Measurements from ENCODE around the gene EPC1. TPM values are rescaled to one million over a fixed set of nuclear protein-coding genes. Genes with fewer than 3 reads are reported as not detected.

EPC1 gene
- total and polyA plus RNA-seq, 5 experiments from 2014 or later = 36.9 to 131 (median 48.5) TPM

- DNase-seq = no peak
- no peak for ATAC-seq
- POLR2A ChIA-PET = interaction anchor here (0.9 to 2.6 kb wide), 2 partner anchors 8 to 30 kb away, joined by 3 to 18 read pairs; no protein-coding TSS in a partner anchor
- Mint-ChIP-seq H3K4me1 (peaks cover 33 to 79% (median 72%) of the 10 kb centered on the region in 4 donors), H3K27me3 (peaks cover 0 to 1% (median 0%) of the 10 kb centered on the region in 5 donors), H3K9me3 (no peaks in the 10 kb centered on the region), H3K27ac (peak overlapping the region in 5 of 10 donors; percentile 1 to 99 (median 15)), H3K4me3 (peak overlapping the region in 4 of 10 donors; percentile 10 to 85 (median 18)), H3K36me3 (peaks cover 0 to 10% (median 0%) of the 10 kb centered on the region in 3 donors)
These were observed 2.2 kb upstream of the EPC1 start for GRCh38 chr10:32349199-32349585.

DNA sequence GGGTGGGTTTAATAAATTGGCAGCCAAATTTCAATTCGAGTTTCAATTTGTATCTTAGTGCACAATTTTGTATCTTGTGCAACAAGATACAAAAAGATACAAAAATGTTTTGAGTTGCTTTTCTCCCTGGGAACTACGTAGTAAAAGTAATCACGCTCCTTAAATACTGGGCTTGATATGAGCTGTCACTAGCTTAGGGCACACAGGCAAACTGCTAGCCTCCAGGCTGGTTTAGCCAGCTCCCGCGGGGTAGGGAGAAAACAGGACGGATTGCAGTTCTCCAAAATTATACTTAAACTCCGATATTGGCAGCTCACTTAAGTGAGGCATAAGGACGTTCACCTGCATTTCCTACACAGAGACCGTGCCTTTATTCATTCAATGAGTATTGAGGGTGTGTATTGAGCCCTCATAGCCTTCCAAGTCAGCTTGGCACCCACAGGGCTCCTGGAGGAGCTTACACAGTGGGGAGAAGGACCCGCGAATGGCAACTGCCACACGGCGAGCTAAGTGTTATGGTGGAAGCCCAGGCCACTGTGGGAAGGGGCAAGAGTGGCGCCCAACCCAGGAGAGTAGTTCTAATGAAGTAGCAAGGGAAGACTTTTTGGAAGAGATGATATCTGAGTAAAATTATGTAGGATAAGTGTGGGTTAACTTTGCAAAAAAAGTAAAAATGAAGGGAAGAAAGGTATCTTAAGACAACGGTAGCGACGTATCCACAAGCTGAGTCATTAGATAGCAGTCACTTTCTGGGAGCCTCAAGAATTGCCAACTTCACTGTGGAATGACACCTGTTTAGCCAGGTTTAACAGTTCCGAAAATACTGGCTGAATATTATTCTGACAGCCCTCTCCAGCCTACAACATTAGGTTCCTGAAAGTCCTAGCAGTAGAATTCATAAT is 1.6 kb upstream of the EPC1 start:
- no peak for ATAC-seq
- POLR2A ChIA-PET = interaction anchor here (0.5 to 2.6 kb wide), 8 partner anchors 9 to 158 kb away, joined by 3 to 18 read pairs (median 3); partner anchors contain the start of gene CCDC7
- DNase-seq = no peak

DNA sequence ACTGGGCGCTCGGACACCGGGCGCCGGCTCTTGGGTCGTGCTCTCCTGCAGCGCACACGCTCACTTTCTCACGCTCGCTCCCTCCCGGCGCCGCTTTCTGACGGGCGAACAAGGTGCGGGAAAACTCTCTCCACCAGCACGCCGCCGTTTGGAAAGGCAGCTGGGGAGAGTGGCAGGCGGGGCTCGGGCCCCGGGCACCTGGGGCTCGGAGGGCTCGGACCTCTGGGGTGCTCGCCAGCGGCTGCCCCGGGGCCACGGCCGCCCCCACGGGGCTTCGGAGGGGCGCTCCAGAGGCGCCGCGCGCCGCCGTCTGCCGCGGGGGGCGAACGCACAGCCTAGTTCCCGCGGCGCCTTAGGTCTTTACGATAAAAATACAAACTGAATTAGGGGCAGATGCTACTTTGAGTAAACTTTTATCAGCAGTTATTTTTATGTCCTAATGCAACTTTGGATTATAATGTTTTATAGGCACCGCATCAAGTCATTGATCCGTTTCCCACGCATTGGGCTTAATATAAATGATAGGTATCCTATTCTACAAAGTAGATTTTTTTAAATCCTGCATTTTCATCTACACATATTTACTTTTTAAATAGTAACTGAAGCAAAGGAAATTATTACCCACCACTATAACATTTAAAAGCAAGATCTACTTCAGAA is 535 bp upstream of the EPC1 start:
- peaks cover 0 to 1% (median 0%) of the 10 kb centered on the region in 5 donors for H3K27me3 Mint-ChIP-seq
- POLR2A ChIA-PET = interaction anchor here (0.6 to 2.6 kb wide), 8 partner anchors 9 to 98 kb away, joined by 3 to 18 read pairs (median 3); partner anchors contain the start of gene CCDC7
- peaks cover 0 to 21% (median 0%) of the 10 kb centered on the region in 3 donors for H3K36me3 Mint-ChIP-seq
- DNase-seq (peak in 1 of 10 donors; percentile 35), ATAC-seq (peak; percentile 7 to 19)
- H3K4me3 Mint-ChIP-seq = peak overlapping the region; percentile 57 to 95 (median 78)
- H3K9me3 Mint-ChIP-seq = no peaks in the 10 kb centered on the region
- H3K4me1 Mint-ChIP-seq = peaks cover 23 to 74% (median 65%) of the 10 kb centered on the region in 4 donors
- H3K27ac Mint-ChIP-seq = peak overlapping the region; percentile 20 to 99 (median 87)

More for the DNA sequence above, 1.6 kb upstream of the EPC1 start:
- Mint-ChIP-seq H3K4me1 (peaks cover 31 to 79% (median 72%) of the 10 kb centered on the region in 4 donors), H3K27me3 (peaks cover 0 to 1% (median 0%) of the 10 kb centered on the region in 5 donors), H3K9me3 (no peaks in the 10 kb centered on the region), H3K27ac (peak overlapping the region; percentile 15 to 99 (median 68)), H3K36me3 (peaks cover 0 to 14% (median 0%) of the 10 kb centered on the region in 3 donors), H3K4me3 (peak overlapping the region; percentile 51 to 95 (median 73))

- peak; percentile 93 to 99 (median 96) for DNase-seq
- H3K4me1 Mint-ChIP-seq = peaks cover 23 to 81% (median 71%) of the 10 kb centered on the region in 4 donors
- peaks cover 0 to 24% (median 0%) of the 10 kb centered on the region in 3 donors for H3K36me3 Mint-ChIP-seq
- POLR2A ChIA-PET = interaction anchor here (0.6 to 1.9 kb wide), 17 partner anchors 9 to 610 kb away, joined by 3 to 23 read pairs (median 5); partner anchors contain the start of genes CCDC7 and KIF5B
- H3K27ac Mint-ChIP-seq = peak overlapping the region; percentile 98 to 100 (median 100)
- ATAC-seq = peak; percentile 79 to 83
- H3K27me3 Mint-ChIP-seq = peaks cover 0 to 1% (median 0%) of the 10 kb centered on the region in 5 donors
- H3K9me3 Mint-ChIP-seq = no peaks in the 10 kb centered on the region
- peak overlapping the region; percentile 92 to 97 (median 95) for H3K4me3 Mint-ChIP-seq
These were observed 816 bp downstream of the EPC1 start for GRCh38 chr10:32346134-32346550.

DNA sequence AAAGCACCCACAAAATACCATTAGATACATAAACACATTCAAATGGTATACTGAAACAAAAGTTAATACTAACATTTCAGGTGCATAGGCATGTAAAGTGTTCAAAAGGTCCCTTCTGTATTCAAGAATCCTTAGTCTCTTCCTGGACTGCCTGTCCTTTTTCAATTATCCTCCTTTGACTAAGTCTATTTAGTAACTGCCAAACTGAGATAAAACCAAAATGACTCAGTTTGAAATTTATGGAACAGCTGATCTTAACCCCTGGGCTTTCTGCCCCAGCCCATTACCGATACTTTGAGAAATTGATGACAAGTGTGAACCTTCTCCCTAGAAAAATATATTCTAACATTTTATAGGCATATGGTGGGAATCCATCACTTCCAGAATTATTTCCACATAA is 5.4 kb downstream of the EPC1 start:
- no peak for ATAC-seq
- H3K9me3 Mint-ChIP-seq = no peaks in the 10 kb centered on the region
- H3K27me3 Mint-ChIP-seq = peaks cover 0 to 1% (median 0%) of the 10 kb centered on the region in 5 donors
- H3K4me3 Mint-ChIP-seq = peak overlapping the region in 9 of 10 donors; percentile 46 to 67 (median 54)
- no peak for DNase-seq
- H3K4me1 Mint-ChIP-seq = peaks cover 22 to 89% (median 82%) of the 10 kb centered on the region in 4 donors
- peaks cover 0 to 44% (median 0%) of the 10 kb centered on the region in 3 donors for H3K36me3 Mint-ChIP-seq
- POLR2A ChIA-PET = no interaction called here
- peak overlapping the region in 4 of 10 donors; percentile 13 to 74 (median 54) for H3K27ac Mint-ChIP-seq

DNA sequence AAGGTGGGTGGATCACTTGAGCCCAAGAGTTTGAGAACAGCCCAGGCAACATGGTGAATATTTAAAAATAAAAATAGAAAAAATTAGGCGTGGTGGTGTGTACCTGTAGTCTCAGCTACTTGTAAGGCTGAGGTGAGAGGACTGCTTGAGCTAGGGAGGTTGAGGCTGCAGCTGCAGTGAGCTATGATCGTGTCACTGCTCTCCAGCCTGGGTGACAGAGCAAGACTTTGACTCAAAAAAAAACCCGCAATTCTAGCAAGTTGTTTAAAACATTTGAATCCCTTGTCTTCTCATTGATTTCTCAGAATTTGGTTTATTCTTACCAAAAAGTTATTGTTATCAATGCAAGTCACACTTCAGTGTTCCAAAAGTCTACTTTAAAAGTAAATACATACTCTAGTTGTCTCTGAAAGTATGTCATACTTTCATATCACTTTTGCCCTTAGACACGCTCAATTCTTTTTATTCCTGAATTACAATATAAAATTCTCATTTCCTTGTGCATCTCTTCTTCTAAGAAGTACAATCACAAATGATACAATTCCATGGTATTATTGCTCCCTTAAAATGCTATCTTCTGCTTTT is 6.3 kb downstream of the EPC1 start:
- Mint-ChIP-seq H3K36me3 (peaks cover 0 to 49% (median 0%) of the 10 kb centered on the region in 3 donors), H3K4me1 (peaks cover 28 to 95% (median 88%) of the 10 kb centered on the region in 4 donors), H3K4me3 (peak overlapping the region; percentile 33 to 67 (median 52)), H3K9me3 (no peaks in the 10 kb centered on the region), H3K27ac (peak overlapping the region in 6 of 10 donors; percentile 8 to 42 (median 14)), H3K27me3 (no peaks in the 10 kb centered on the region)
- no peak for ATAC-seq
- no peak for DNase-seq
- POLR2A ChIA-PET = no interaction called here

DNA sequence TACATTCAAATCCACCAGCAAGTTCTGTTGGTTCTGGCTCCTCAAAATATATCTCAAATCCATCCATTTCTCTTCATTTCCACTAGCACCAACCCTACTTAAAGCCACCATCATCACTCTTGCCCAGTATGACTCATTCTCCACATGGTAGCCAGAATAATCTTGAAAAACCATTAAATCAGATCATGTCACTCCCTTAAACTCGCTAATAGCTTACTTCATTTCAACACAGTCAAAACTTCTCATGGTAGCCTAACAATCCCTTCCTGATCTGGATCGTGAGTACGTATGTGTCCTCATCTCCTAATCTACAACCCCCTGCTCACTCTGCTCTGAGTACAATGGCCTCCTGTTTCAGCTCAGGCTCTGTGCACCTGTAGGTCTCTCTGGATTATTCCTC is 8.7 kb downstream of the EPC1 start:
- H3K4me3 Mint-ChIP-seq = peak overlapping the region; percentile 13 to 77 (median 56)

DNA sequence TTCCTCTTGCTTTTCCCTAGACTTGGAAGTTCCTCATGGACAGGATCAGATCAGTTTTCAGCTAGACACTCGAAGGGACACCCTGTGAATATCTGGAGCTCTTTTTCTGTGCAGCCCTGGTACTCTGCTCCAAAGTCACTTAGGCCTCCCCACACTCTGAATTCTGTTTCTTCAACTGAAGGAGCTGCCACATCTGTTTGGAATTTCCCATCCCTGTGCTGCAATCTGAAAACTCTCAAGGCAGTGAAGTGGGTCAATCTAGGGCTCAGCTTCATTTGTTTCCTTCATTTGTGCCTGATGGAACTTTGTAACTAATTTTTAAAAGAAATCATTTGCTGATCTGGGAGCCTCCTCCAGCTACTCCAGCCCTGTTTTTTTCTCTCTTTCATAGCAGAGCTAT is 9.6 kb downstream of the EPC1 start:
- POLR2A ChIA-PET = interaction anchor here (2.5 kb wide), 1 partner anchor 9 kb away, joined by 9 read pairs; no protein-coding TSS in a partner anchor
- Mint-ChIP-seq H3K27me3 (no peaks in the 10 kb centered on the region), H3K9me3 (no peaks in the 10 kb centered on the region), H3K27ac (peak overlapping the region; percentile 33 to 81 (median 58)), H3K4me1 (peaks cover 44 to 100% (median 97%) of the 10 kb centered on the region in 4 donors), H3K36me3 (peaks cover 0 to 50% (median 7%) of the 10 kb centered on the region in 3 donors), H3K4me3 (peak overlapping the region in 9 of 10 donors; percentile 21 to 77 (median 47))
- ATAC-seq = no peak
- DNase-seq = no peak

More for the DNA sequence above, 8.7 kb downstream of the EPC1 start:
- POLR2A ChIA-PET = interaction anchor here (2.5 kb wide), 1 partner anchor 8 kb away, joined by 9 read pairs; no protein-coding TSS in a partner anchor
- ATAC-seq (no peak), DNase-seq (no peak)
- Mint-ChIP-seq H3K36me3 (peaks cover 0 to 46% (median 0%) of the 10 kb centered on the region in 3 donors), H3K4me1 (peaks cover 41 to 95% (median 93%) of the 10 kb centered on the region in 4 donors), H3K27me3 (no peaks in the 10 kb centered on the region), H3K27ac (peak overlapping the region in 9 of 10 donors; percentile 27 to 81 (median 61)), H3K9me3 (no peaks in the 10 kb centered on the region)

DNA sequence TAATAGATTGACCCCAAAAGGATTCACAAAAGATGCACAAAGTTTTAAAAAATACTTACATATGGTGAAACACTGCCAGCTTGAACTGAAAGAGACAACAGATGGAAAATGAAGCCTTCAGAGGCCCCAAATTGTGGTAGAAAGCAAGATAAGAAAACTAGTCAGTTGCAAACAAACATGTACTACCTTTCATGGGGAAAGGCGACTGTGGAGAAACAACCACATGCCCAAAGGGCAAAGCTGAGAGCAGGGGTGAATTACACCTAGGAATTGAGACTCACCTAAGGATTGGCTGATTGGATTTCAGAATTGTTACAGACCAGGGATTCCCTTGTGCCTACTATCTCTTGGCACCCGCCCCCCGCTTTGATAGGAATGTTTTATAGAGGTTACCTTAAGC is 13.1 kb downstream of the EPC1 start:
- POLR2A ChIA-PET = interaction anchor here (0.6 to 1.0 kb wide), 3 partner anchors 12 to 80 kb away, joined by 3 to 7 read pairs (median 5); no protein-coding TSS in a partner anchor
- Mint-ChIP-seq H3K27me3 (no peaks in the 10 kb centered on the region), H3K4me3 (peak overlapping the region in 9 of 10 donors; percentile 14 to 82 (median 53)), H3K9me3 (no peaks in the 10 kb centered on the region), H3K27ac (peak overlapping the region; percentile 60 to 95 (median 76)), H3K4me1 (peaks cover 60 to 98% (median 96%) of the 10 kb centered on the region in 4 donors), H3K36me3 (peaks cover 0 to 45% (median 7%) of the 10 kb centered on the region in 3 donors)
- ATAC-seq (no peak), DNase-seq (no peak)

DNA sequence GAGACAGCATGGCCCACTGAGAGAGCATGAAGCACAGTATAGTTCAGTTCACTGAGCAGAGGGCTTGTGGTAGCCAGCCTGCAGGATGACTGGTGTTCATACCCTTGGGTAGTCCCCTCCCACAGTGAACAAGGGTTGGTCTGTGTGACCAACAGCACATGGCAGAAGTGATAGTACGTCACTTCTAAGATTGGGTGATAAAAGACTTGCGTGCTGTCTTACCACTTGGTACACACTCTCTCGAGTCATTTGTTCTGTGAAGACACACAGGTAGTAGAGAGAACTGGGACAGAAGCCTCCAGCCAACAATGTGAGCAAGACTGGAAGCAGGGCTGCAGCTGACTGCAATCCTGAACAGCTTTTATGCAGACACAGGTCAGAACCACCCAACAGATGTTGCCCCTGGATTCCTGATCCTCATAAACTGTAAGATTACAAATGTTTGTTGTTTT is 14.6 kb downstream of the EPC1 start:
- ATAC-seq = peak; percentile 93 to 96
- POLR2A ChIA-PET = interaction anchor here (0.6 kb wide), 1 partner anchor 347 kb away, joined by 3 read pairs; no protein-coding TSS in a partner anchor
- peak; percentile 31 to 84 (median 72) for DNase-seq
- H3K27me3 Mint-ChIP-seq = no peaks in the 10 kb centered on the region
- H3K4me1 Mint-ChIP-seq = peaks cover 58 to 98% (median 96%) of the 10 kb centered on the region in 4 donors
- H3K9me3 Mint-ChIP-seq = no peaks in the 10 kb centered on the region
- H3K4me3 Mint-ChIP-seq = peak overlapping the region; percentile 53 to 82 (median 72)
- peaks cover 0 to 42% (median 7%) of the 10 kb centered on the region in 3 donors for H3K36me3 Mint-ChIP-seq
- peak overlapping the region; percentile 69 to 95 (median 87) for H3K27ac Mint-ChIP-seq

DNA sequence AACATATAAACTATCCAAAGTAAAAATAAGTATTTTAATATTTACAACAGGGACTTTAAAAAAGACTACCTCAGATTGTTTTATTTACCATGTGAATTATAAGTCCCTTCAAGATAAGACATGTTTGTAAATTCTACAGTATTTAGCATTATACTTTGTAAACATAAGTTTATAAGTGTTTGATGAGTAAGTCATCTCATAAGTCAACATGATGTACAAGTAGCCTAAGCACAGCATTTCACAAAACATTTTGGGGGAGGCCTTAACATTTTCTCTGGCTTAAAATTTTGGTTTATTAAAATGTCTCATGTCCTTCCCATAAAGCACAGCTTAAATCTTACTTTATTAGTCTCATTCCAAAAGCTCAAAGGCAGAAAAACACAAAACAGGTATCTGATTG is 15.4 kb downstream of the EPC1 start:
- no peak for DNase-seq
- H3K4me3 Mint-ChIP-seq = peak overlapping the region in 7 of 10 donors; percentile 7 to 82 (median 68)
- ATAC-seq = no peak
- H3K27me3 Mint-ChIP-seq = no peaks in the 10 kb centered on the region
- POLR2A ChIA-PET = interaction anchor here (0.6 kb wide), 1 partner anchor 61 kb away, joined by 3 read pairs; no protein-coding TSS in a partner anchor
- H3K27ac Mint-ChIP-seq = peak overlapping the region in 9 of 10 donors; percentile 43 to 95 (median 84)
- H3K9me3 Mint-ChIP-seq = no peaks in the 10 kb centered on the region
- H3K4me1 Mint-ChIP-seq = peaks cover 62 to 98% (median 97%) of the 10 kb centered on the region in 4 donors
- H3K36me3 Mint-ChIP-seq = peaks cover 0 to 47% (median 7%) of the 10 kb centered on the region in 3 donors

Data from naive thymus-derived CD8-positive, alpha-beta T cell (primary cell).